KG1 (cell line): ENCODE measurements around the gene LRP8.

Experiments used
- DNase-seq: peaks from one replicate; lab custom pipeline; 2025; lab: John Stamatoyannopoulos, UW

The LRP8 gene

DNA sequence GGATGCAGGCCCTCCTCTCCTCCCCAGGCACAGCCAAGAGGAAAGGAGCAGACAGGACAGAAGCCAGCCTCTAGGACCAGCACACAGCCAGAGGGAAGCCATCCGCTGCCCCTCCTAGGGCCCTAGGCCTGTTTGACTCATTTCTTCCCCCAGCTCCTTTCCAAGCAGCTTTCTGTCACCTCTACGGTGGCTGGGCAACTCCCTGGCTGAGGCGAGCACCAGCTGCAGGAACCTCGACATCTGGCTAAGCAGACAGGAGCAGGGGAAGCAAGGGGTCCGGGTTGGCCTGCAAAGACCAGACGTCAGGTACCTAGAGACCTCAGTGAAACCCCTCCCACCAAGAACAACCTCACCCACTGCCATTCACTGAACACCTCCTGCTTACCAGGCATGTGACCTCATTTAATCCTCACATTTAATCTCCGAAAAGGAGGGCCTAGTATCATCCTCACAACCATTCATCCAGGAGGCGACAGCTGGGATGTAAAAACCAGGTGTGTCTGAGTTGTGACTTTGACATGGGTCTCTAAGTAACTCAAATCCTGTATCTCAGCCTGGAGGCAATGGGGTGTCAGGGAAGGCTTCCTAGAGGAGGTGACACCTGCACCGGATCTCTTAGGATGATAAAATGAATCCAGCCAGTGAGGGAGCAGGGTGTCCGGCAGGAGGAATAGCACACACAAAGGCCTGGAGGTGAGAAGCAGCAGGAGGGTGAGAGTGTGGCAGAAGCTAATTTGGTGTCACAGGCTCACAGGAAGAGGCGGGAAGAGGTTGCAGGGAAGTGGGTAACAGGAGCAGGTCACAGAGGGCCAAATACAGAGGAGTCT, 5.9 kb downstream of the LRP8 start:
- DNase-seq = no peak

DNA sequence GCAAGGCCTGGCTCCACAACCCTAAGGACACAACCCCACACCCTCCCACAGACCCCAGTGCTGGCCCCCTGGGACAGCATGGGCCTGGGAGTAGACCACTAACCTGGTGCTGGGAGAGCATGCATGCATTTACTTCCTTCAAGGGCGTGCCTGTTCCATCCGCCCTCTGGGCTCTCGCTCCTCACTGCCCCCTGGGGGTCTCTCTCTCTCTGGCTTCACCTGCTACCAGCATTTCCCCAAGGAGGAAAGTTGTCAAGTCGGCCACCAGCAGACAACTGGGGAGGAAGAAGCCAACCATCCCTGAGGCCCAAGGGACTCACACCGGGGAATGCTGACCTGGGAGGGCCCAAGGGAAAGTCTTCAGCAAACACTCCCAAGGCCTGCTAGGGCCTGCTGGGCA, 6.5 kb downstream of the LRP8 start:
- no peak for DNase-seq

DNA sequence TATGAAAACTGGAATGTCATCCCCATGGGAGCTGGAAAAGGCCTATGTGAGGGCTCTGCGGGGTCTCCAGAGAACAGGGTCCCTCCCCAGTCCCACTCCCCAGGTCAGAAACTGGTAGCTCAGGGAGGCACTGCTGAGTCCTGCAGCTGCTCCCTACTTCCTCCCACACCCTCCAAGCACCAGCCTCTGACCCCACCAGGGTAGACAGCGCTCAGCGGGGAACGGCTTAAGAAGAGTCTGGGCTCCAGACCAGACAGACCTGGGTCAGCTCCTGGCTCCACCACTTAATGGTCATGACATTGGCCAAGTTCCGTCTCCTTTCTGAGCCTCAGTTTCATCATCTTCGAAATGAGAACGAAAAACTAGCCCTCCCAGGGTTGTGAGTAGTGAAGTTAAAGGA, 7.2 kb downstream of the LRP8 start:
- no peak for DNase-seq

DNA sequence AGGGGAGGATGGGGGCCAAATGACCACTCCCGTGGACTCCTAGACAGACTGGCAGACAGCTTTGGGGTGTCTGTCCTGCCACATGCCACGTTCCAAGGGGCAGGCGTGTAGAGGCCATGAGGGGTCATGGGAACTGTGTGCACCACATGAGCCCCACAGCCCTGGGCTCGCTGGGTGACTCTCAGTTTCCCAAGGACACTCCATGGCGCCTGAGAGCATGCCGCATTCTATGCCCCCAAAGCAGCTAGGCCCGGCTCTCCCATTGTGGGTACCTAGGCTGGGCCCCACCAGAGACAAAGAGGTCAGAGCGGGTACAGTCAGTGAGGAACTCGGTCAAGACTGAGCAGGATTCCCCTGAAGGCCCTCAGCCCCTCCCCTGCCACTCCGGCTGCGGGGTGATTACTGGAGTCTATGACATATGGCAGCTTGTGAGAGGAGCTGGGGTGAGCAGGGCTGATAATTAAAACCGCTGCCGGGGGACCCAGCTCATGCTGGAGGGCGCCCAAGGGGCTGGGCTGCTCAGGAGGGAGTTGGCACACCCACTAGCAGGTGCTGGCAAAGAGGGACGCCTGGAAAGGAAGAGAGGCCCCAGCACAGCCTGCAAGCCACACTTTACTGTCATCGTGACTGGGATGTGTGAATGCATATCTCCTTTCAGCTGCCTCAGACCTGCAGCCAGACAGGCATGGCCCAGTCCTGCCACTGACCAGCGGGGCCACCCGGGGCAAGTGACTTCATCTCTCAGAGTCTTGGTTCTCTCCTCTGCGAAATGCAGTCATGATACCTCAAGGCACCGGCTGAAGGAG, 8.4 kb downstream of the LRP8 start:
- DNase-seq = no peak

DNA sequence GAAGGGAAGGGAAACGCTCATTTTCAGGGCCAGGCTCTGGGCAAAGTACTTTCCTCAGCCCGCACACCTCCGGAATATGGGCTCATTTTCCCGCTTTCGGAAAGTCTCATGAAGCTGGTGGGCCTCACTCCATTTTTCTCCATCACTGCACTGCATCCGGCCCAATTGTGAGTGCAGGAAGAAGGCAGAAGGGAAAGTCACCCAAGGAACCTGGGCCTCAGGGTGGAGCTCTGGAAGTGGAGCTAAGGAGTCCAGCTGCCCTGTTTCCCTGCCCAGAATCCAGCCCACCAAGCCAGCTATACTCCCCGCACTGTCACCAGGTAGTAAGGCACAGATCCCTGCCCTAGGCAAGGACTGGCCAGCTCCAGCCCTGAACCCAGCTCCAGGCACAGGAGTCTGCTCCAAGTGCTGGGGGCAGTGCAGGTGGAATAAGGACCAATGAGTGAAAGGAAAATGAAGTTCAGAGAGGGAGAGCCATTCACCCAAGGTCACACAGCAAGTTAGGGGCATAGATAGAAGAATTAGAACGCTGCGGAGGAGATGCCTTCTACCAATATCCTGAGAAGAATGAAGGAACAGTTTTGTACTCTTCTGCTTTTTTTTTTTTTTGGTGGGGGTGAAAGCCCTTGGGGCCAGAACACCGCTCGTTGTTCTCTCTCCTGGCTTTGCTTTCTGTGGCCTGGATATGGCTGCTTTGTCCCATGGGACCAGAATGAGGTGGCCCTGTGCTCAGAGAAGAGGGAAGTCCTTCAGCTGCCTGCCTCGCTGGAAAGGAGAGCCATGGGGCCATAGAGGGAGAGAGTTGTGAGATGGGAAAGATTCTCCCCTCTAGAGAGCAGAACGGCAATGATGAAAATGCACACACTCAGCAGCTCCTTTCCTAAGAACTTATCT, 10.0 kb downstream of the LRP8 start:
- no peak for DNase-seq

DNA sequence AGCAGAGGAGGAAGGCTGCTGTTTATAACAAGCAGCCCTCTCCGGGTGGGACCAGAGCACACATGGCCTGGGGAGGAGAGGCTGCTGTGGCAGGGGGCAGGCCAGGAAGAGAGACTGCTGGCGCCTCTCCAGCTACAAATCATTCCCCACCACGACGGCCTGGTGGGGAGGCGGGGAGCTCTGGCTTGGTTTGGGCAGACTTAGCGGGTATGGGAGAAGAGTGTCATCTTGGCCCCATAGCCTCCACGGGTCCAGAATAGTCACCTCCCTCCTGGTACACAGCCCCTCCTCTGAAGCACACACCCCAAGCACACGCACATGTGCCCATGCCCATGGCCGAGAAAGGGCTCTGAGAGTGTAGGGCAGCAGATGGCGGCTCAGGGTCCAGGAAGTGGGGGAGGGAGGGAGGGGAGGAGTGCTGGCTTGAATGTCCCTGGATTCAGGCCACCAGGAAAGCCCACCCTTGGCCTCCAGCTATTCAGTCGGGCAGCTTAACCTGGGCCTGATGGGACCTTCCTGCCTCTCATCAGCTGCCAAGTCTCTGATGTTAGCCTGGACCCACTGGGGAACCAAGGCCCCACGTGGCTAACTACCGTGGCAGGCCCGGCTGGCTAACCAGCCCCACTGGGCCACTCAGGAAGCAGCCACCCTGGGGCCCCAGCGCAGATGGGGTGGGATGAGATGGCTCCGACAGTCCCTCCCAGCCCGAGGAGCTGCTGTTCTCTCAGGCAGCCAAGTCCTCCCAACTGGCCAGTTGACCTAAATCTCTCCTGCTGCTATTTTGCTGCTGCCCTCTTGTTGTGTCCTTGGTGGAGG, 10.9 kb downstream of the LRP8 start:
- DNase-seq = no peak

DNA sequence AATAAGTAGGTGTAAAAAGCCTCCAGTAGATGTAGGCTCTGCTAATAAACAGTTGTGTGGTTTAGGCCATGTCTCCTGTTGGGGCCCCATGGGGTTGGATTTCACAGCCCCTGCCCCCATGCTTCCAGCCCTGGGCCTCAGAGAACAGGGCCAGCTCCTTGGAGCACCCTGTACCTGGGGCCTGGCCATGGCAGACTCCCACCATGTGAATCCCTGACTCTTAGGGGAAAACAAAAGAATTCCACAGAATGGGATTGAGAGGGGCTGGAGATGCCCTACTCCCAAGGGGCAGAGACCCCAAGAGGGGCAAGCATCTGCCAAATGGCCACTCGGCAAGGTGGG, 11.5 kb downstream of the LRP8 start:
- no peak for DNase-seq

DNA sequence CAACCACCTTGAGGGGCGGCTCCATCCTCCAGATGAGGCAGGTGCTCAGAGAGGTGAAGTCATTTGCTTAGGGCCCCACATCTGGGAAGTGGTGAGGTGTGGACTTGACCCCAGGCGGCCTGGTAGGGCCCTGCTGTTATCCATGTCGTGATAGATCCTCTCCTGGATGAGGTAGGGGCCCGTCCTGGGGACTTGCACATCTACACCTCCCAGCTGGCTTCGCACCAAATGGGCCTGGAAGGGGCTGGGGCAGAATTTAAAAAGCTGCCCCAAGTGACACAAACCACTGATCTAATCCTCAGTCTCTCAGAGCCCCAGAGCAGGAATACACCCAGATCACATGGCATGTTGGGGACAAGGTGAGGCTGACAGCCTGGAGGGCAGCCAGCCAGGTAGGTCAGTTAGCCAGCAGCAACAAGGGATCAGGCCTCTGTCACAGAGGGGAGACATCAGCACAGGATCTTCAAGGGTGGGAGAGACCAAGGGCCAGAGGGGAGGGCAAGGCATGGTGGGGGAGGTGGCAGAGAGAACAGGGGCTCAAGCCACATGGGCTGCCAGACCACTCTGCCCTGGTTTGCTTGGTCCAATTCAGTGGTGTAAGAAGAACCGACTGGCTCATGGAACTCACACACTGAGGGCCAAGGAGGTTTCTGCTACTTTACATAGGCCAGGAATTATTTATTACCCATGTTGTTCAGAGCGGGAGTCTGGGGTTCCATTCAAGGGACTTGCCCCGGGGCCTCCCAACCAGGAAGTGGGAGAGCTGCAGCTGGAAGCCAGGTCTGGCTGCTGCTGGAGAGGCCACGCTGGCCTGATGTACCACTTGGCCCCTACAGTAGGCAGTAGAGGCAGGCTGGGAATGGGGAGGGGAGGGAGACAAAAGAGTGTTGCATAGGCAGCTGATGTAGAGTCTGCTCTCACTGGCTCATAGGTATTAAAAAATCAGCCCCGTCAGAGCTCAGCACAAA, 12.1 kb downstream of the LRP8 start:
- no peak for DNase-seq

DNA sequence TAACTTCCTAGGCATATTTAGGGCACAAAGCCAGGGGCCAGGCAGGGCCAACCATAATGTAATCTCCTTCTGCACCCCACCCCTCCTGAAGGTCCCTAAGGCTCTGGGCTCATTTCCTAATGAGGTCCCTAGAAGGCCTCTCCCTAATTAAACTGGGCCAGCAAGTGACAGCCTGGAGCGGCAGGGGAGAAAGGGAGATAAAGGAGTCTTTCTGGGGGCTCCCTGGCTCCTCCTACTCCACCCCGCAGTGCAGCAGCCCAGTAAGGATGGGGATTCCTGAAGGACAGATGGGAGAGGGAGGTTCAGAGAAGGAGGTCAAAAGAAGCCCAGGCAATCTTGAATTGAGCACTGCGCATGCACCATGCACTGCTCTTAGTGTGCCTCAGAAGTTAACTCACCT, 12.8 kb downstream of the LRP8 start:
- no peak for DNase-seq

DNA sequence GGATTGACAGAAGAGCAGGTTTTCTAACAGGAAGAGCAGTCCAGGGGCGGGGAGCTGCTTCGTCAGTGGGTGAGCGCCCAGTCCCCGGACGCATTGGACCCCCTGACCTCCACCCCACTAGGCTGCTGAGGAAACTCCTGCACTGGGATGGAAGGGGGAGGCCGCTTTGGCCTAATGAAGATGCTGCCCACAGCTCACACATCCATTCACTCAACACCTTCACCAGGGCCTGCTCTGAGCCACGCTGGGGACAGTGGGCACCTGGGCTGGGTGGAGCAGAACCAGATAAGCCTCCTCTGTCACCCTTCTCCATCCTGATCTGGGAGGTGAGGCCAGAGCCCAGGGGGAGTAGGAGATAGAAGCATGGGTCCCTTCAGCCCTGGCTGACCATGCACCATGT, 13.3 kb downstream of the LRP8 start:
- no peak for DNase-seq

DNA sequence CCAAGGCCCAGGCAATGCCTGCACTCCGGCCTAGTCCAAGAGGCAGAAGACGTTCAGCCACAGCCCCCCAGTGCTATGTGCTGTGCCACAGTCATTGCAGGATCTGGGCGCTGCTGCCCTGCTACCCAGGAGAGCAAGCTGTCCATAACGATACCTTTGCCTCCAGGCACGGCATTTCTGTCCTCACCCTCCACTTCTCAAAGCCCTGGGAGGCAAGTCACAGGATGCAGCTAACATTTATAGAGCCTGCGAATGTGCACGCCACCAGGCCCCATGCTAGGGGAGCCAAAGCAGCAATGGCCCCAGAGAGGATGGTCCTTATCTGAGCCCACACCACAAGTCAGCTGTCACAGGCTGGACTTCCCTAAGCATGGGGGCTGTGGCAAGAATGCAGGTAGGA, 13.8 kb downstream of the LRP8 start:
- no peak for DNase-seq

DNA sequence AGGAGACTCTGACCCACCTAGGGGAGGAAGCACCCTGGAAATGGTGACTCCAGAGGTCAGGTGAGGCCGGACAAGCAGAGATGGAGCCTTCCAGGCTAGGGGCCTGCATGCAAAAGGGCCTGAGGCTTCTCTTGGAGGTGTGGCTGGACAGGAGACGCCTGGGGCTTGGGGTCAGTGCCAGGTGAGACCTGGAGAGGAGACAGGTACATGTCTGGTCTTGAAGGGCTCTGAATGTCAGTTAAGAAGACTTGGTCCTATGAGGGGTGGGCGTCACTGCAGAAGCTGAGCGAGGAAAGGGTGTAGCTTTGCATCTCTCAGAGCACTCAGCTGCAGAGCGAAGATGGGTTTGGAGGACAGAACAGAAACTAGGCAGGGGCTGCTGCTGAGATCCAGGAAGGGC, 14.3 kb downstream of the LRP8 start:
- DNase-seq = no peak

DNA sequence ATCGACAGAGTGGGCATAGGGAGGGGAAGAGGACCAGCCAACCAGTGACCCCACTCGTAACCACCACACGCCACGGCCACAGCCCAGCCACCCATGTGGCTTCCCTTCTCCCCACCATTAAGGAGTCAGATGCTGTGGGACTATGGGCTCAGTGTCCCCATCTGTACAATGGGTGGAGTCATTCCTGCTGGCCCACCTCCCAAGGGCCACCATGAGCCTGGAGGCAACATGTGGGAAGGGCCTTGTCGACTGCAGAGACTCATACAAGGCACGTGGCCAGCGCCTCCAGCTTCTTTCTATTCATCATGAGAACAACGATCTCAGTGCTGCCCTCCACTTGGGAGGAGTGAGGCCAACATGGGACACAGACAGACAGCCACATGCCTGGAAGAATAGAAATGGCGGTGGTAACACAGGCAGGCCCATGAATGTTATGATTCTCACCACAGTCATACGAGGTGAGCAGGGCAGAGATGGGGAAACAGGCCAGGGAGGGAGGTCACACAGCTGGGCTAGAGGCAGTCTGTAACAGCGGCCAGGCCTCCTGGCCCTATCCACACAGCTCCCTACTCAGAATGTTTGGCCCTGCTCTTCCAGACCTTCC, 16.1 kb downstream of the LRP8 start:
- no peak for DNase-seq

DNA sequence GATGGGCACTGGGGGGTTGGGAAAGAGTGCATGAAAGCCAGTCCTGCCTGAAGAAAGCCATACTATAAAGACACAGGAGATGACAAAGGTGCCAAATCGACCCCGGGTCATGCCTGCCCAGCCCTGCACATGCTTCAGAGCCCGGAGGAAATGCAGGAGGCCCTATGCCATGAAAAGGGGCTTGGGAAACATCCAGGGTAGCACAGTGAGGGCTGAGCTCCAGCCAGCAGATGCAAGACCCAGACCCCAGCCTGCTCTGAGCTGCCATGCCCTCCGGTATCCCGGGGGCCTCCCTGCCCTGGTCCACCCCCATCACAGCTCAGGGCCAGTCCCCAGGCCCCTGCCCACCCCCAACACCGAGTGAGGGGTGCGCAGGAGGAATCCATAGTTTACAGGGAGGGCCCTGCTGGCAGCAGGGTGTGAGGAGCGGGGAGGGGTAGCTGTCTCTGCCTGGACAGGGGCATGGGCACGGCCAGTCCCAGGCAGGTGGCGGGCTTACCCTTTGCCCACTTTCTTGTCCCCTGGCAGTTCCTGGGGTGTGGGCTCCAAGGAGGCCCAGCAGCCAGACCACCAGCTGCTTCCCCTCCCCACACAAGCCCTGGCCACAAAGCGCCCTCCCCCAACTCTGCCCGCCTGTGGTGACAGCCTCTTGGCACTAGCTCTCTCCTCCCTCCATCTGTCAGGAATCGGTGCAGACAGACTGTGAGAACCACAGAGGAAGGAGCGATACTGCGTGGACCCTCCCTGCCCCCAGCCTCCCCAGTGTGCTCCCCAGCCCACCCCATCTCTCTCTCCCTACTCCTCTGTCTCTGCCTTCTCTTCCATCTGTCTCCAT, 16.8 kb downstream of the LRP8 start:
- DNase-seq = no peak

DNA sequence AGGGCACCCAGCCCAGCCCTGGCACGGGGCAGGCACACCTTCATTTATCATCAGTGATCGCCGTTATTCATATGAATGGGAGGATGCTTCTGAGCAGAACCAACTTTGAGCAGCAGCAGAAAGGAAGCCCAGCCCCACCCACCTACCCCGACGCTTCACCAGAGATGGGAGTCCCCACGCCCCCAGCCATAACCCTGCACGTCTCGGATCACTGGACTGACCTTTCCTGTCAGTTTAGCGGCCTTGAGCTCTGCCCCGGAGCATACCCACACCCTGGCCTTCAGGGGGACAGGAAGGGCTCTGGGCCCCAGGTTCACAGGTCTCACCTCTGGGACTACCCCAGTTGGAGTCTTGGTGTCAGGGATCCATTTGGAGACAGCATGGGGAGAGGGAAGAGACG, 18.1 kb downstream of the LRP8 start:
- no peak for DNase-seq

DNA sequence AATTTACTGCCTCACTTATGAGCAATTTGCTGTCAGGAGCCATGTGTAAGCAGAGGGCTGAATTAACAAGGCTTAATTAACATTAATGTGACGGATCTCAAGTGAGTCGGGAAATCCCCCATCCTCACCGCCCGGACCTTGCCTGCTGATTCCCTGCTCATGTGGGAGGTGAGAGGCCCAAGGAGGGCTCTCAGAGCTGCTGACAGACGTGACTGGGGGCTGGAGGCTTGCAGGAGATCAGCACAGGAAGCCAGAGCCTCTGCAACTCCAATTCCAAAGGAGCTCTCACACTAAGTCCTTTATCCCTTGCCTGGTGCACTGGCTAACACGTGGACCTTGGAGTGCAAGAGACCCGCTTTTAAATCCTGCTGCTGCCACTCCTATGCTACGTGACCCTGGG, 19.4 kb downstream of the LRP8 start:
- no peak for DNase-seq

DNA sequence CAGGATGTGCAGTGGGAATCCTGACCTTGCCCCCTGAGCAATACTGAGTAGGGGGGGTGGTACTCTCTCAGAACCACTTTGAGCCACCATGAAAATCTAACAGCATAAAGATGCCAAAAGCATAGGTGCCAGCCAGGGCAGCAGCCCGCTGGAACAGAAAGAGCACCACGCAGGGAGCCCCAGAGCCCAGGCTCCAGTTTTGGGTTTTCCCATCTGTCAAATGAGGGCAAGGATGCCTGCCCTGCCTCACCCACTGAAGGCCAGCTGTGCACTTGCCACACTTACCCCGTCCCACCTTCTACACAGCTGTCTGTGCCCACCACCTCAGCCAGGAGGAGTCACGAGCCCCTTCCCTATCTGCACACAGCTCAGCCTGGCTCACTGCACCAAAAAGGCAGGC, 20.8 kb downstream of the LRP8 start:
- no peak for DNase-seq

DNA sequence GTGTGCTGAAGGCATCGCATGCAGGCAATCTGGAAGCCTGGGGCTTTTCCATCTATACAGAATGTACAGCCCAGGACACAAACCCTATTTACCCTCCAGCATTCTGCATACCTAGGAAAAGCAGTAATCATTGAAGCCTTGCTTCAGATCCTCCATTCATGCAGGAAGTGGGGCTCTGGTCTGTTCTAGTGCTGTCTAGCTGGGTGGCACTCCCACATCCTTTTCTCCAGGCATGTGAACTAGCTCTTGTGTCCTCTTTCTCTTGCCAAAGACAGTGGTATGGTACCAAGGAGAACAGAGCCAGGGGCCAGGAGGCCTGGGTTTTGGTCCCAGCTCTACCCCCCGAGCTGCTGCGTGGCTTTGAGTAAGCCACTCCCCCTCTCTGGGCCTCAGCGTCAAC, 21.7 kb downstream of the LRP8 start:
- DNase-seq = no peak

DNA sequence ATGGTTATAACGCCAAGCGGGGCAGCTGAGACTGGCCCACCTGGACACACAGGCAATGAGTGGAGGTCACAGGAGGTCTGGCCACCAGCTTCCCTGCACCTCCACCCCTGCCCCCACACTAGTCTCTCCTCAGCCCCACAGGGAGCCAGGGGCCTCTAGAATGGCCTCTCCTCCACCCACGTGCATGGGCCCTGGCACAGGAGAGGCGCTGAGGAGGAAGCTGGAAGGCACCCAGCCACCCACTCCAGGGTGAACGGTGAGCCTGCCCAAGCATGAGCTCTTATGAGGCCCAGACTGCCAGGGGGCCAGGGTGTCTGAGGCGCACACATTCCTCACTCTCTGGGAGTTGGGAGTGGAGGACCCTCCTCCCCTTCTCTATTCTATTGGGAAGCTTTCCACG, 22.2 kb downstream of the LRP8 start:
- DNase-seq = no peak
